HCT116 (cell line): ENCODE measurements around the gene TNFSF11. TPM values are rescaled to one million over a fixed set of nuclear protein-coding genes. Genes with fewer than 3 reads are reported as not detected.

ENCODE experiments used
- ATAC-seq: fragments of 200-7000 bp; cut with Tn5 transposase; 2 replicates; pipeline ENCODE4 v1.9.1; 2020; ENCODE audit warnings: mild to moderate bottlenecking, moderate library complexity
- BruUV-seq: library from RNA; stranded (reverse); fragments of 400-500 nt; replicated peaks from 2 replicates; lab custom pipeline; 2021; lab: Mats Ljungman, UMichigan
- CTCF ChIA-PET: fragments of 300-600 bp; sonication (Branson Sonifier 250); formaldehyde crosslinking; loops from one replicate; lab custom pipeline; 2021; ENCODE audit warnings: antibody characterized with exemption; lab: Charles Lee
- POLR2A ChIA-PET: fragments of 300-600, 350-600 bp; sonication (Branson Sonifier 250); formaldehyde crosslinking; loops from one replicate; lab custom pipeline; 2021; ENCODE audit warnings: antibody characterized with exemption; lab: Charles Lee
- RAD21 ChIA-PET, 2 experiments: fragments of 300-600 bp; sonication (Branson Sonifier 250); formaldehyde crosslinking; loops; one replicate each; lab custom pipeline; 2023; ENCODE audit warnings: low total read pairs in 2 of 2; ENCODE audit not compliant: uncharacterized antibody in 2 of 2, unreplicated experiment in 2 of 2, low non-redundant PET in 1 of 2; lab: Charles Lee
- DNase-seq: peaks from one replicate; pipeline ENCODE4 v3.0.0-alpha.2; 2010; ENCODE audit warnings: low read depth, low spot score
- H2AFZ ChIP-seq: fragments of 200-600 bp; shearing (Covaris generic), sonication (generic); 2 replicates; pipeline ENCODE4 v1.6.1; 2017; ENCODE audit warnings: low read depth, mixed run types, mixed read lengths, antibody characterized with exemption, low read length; ENCODE audit not compliant: poor library complexity, severe bottlenecking
- H3K27ac ChIP-seq: 2 replicates; pipeline ENCODE4 v1.5.1; 2012; ENCODE audit warnings: low read depth, low read length
- H3K27me3 ChIP-seq: fragments of 200-600 bp; sonication (generic); 2 replicates; pipeline ENCODE4 v1.6.1; 2016; ENCODE audit warnings: mixed run types, low read length, mixed read lengths; ENCODE audit not compliant: insufficient read depth
- H3K36me3 ChIP-seq, 2 experiments: fragments of 200-500 bp in 1 of 2; fragments of 200-600 bp in 1 of 2; sonication (Bioruptor generic) in 1 of 2; sonication (generic) in 1 of 2; 2 replicates each; pipeline versions ENCODE4 v1.5.1 to v1.6.1; 2014 to 2016; ENCODE audit warnings: low read length in 2 of 2, inconsistent platforms in 1 of 2, mixed read lengths in 1 of 2, mixed run types in 1 of 2; ENCODE audit not compliant: insufficient read depth in 2 of 2, control insufficient read depth in 1 of 2
- H3K4me1 ChIP-seq, 2 experiments: fragments of 200-600 bp in 1 of 2; sonication (generic) in 1 of 2; 2 replicates each; pipeline versions ENCODE4 v1.5.1 to v1.6.1; 2012 to 2017; ENCODE audit warnings: low read length in 2 of 2, inconsistent platforms in 1 of 2, mild to moderate bottlenecking in 1 of 2, mixed read lengths in 1 of 2, mixed run types in 1 of 2, moderate library complexity in 1 of 2; ENCODE audit not compliant: insufficient read depth in 2 of 2, control insufficient read depth in 1 of 2
- H3K4me2 ChIP-seq: fragments of 200-600 bp; sonication (generic); 2 replicates; pipeline ENCODE4 v1.6.1; 2017; ENCODE audit warnings: mixed run types, low read length, mixed read lengths
- H3K4me3 ChIP-seq, 2 experiments: fragments of 200-600 bp in 1 of 2; sonication (generic) in 1 of 2; replicated peaks in 1 of 2; 2 replicates each; pipeline ENCODE4 v1.5.1; 2011 to 2016; ENCODE audit warnings: low read length in 2 of 2, control low read depth in 1 of 2, low read depth in 1 of 2, mild to moderate bottlenecking in 1 of 2, mixed read lengths in 1 of 2, mixed run types in 1 of 2
- H3K79me2 ChIP-seq: fragments of 200-600 bp; sonication (generic); 2 replicates; pipeline ENCODE4 v1.6.1; 2017; ENCODE audit warnings: mild to moderate bottlenecking, mixed run types, low read length, moderate library complexity, mixed read lengths; ENCODE audit not compliant: insufficient read depth
- H3K9ac ChIP-seq: fragments of 200-600 bp; sonication (generic); 2 replicates; pipeline ENCODE4 v1.6.1; 2016; ENCODE audit warnings: low read length, mixed read lengths
- H3K9me2 ChIP-seq: fragments of 200-600 bp; sonication (generic), shearing (Covaris generic); 2 replicates; pipeline ENCODE4 v1.6.1; 2017; ENCODE audit warnings: mixed run types, mild to moderate bottlenecking, moderate library complexity; ENCODE audit not compliant: insufficient read depth
- H3K9me3 ChIP-seq, 2 experiments: fragments of 200-500 bp in 1 of 2; fragments of 200-600 bp in 1 of 2; sonication (Bioruptor generic) in 1 of 2; sonication (generic) in 1 of 2; 2 replicates each; pipeline ENCODE4 v1.6.1; 2014 to 2017; ENCODE audit warnings: low read length in 2 of 2, mixed read lengths in 2 of 2, inconsistent platforms in 1 of 2, low read depth in 1 of 2, mild to moderate bottlenecking in 1 of 2, mixed run types in 1 of 2, moderate library complexity in 1 of 2; ENCODE audit not compliant: control insufficient read depth in 1 of 2, insufficient read depth in 1 of 2
- H4K20me1 ChIP-seq: fragments of 200-600 bp; sonication (generic), shearing (Covaris generic); 2 replicates; pipeline ENCODE4 v1.6.1; 2017; ENCODE audit warnings: mixed run types, mild to moderate bottlenecking, moderate library complexity; ENCODE audit not compliant: insufficient read depth
- CBX3 ChIP-seq: IDR thresholded peaks from 2 replicates; pipeline ENCODE4 v1.6.1; 2012; ENCODE audit warnings: low read depth
- CEBPB ChIP-seq: IDR thresholded peaks from 2 replicates; pipeline ENCODE4 v1.6.1; 2012; ENCODE audit warnings: low read depth
- ELF1 ChIP-seq: IDR thresholded peaks from 2 replicates; pipeline ENCODE4 v1.6.1; 2012; ENCODE audit warnings: low read depth, borderline replicate concordance
- POLR2AphosphoS5 ChIP-seq: IDR thresholded peaks from 2 replicates; pipeline ENCODE4 v1.6.1; 2011; ENCODE audit warnings: mild to moderate bottlenecking, low read depth, low read length, moderate library complexity
- RAD21 ChIP-seq: IDR thresholded peaks from 2 replicates; pipeline ENCODE4 v1.6.1; 2012; ENCODE audit warnings: low read depth, mild to moderate bottlenecking
- SIN3A ChIP-seq: IDR thresholded peaks from 2 replicates; pipeline ENCODE4 v1.6.1; 2012; ENCODE audit warnings: low read depth
- SP1 ChIP-seq: IDR thresholded peaks from 2 replicates; pipeline ENCODE4 v1.6.1; 2012; ENCODE audit warnings: low read depth
- ZFX ChIP-seq: fragments of 450-650 bp; IDR thresholded peaks from 2 replicates; pipeline ENCODE4 v1.6.1; 2017
- intact Hi-C: fragments of 100-400 bp; cut with micrococcal nuclease; formaldehyde crosslinking; loops from 2 replicates; pipeline ENCODE4 v1.10.0; 2022
- total RNA-seq: library from RNA; stranded (reverse); gene quantifications from one replicate; pipeline ENCODE4 v1.2.1, GENCODE V29; 2021; ENCODE audit not compliant: unreplicated experiment
- TF ChIP-seq, protein P1 (sequence below): IDR thresholded peaks from 2 replicates; pipeline ENCODE4 v1.6.1; 2012
- TF ChIP-seq, protein P2 (sequence below): IDR thresholded peaks from 2 replicates; pipeline ENCODE4 v1.6.1; 2012

Gene TNFSF11
- total RNA-seq, 1 experiment from 2014 or later, result not detected

DNA sequence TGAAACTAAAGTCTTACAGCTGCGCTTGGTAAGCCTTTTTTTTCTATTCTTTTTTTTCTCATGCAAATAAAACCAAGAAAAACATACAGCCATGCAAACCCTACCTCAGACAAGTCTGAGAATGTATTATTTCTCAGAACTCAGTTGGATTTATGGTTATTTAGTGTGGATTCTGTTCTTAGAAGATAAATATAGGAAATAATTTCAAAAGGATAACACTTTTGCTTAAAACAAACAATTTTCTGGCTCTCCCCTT lies 40.7 kb upstream of the TNFSF11 start:
- no peak overlapping the region for H3K4me2 ChIP-seq
- TF ChIP-seq RAD21 (no peak), SP1 (no peak), CBX3 (no peak), ELF1 (no peak)
- TF ChIP-seq, protein P1, sequence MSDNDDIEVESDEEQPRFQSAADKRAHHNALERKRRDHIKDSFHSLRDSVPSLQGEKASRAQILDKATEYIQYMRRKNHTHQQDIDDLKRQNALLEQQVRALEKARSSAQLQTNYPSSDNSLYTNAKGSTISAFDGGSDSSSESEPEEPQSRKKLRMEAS, result no peak
- H3K79me2 ChIP-seq, result no peaks in the 10 kb centered on the region
- no peak overlapping the region for H3K27ac ChIP-seq
- no peak overlapping the region for H3K4me3 ChIP-seq
- H3K27me3 ChIP-seq, result peaks cover 4% of the 10 kb centered on the region; the same call in 1 of the 2 replicates
- no peak for ATAC-seq
- RAD21 ChIA-PET, result no interaction called here
- H3K36me3 ChIP-seq, result no peaks in the 10 kb centered on the region
- H2AFZ ChIP-seq, result no peak overlapping the region
- no peak overlapping the region for H3K9ac ChIP-seq
- no TSS peak for BruUV-seq
- DNase-seq, result no peak
- intact Hi-C loops, result no loop called here
- H3K9me2 ChIP-seq, result no peaks in the 10 kb centered on the region
- no peaks in the 10 kb centered on the region for H3K9me3 ChIP-seq
- H4K20me1 ChIP-seq, result no peaks in the 10 kb centered on the region
- CTCF ChIA-PET, result no interaction called here
- H3K4me1 ChIP-seq, result no peaks in the 10 kb centered on the region
- POLR2A ChIA-PET, result no interaction called here

DNA sequence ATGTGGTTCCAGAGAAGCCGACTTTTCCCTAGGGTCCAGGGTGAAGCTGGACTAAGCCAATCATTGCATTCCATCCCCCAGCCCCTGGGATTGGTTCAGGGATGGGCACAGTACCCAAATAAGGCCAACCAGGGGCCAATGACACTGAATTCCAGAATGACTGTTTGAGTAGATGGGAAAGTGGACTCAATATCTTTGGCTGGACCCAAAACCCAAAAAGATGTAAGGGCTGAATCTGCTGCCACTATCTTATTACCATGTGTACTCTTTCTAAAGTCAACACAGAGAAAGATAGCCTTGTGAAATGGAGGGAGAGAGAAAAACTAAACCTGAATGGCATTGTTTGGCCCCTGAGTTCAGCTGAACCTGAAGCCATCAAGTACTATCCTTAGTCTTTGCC lies 39.2 kb upstream of the TNFSF11 start:
- CTCF ChIA-PET, result no interaction called here

More for the DNA sequence above, 39.2 kb upstream of the TNFSF11 start:
- Histone ChIP-seq H3K27ac (no peak overlapping the region), H3K9ac (no peak overlapping the region), H3K9me2 (no peaks in the 10 kb centered on the region), H4K20me1 (no peaks in the 10 kb centered on the region), H3K79me2 (no peaks in the 10 kb centered on the region), H3K4me3 (no peak overlapping the region)
- TF ChIP-seq SIN3A, result no peak
- no peak for TF ChIP-seq POLR2AphosphoS5
- no peak for TF ChIP-seq ZFX
- TF ChIP-seq, protein P2, sequence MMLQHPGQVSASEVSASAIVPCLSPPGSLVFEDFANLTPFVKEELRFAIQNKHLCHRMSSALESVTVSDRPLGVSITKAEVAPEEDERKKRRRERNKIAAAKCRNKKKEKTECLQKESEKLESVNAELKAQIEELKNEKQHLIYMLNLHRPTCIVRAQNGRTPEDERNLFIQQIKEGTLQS, result no peak
- TF ChIP-seq CEBPB, result no peak
- TF ChIP-seq, all 23 proteins: peak for 0
- no peak for DNase-seq
- no peaks in the 10 kb centered on the region for H3K9me3 ChIP-seq
- RAD21 ChIA-PET, result no interaction called here
- H2AFZ ChIP-seq, result no peak overlapping the region
- H3K36me3 ChIP-seq, result no peaks in the 10 kb centered on the region
- POLR2A ChIA-PET, result no interaction called here
- peaks cover 4% of the 10 kb centered on the region; the same call in 1 of the 2 replicates for H3K27me3 ChIP-seq
- no TSS peak for BruUV-seq
- no peak for ATAC-seq
- H3K4me1 ChIP-seq, result no peaks in the 10 kb centered on the region
- intact Hi-C loops, result no loop called here
- H3K4me2 ChIP-seq, result no peak overlapping the region
